VCaP (cell line): ENCODE data around the gene CT45A8.
A peak's percentile ranks its signal among the peaks of the same experiment; 100 is the strongest.
"Not testable (repeated sequence)": the region's sequence is repeated elsewhere in the genome, so short reads cannot be mapped to it uniquely, and the experiment has no call there.

Experiments used
- H3K27ac ChIP-seq: fragments of 450-650 bp; 2 replicates; pipeline ENCODE4 v1.5.1; 2017
- CTCF ChIP-seq: fragments of 450-650 bp; conservative IDR thresholded peaks from 2 replicates; pipeline ENCODE4 v1.5.1; 2017; ENCODE audit warnings: mild to moderate bottlenecking, moderate library complexity

The CT45A8 gene

GRCh38 chrX:135854438-135854837, at the start of gene CT45A8:
Gene CT45A8 (minus strand): TSS chrX:135854538. CDS start chrX:135850783, 3,755 bp downstream.
- H3K27ac ChIP-seq: not testable (repeated sequence)

GRCh38 chrX:135893294-135893817, 39.0 kb upstream of the CT45A8 start, which contains the start of the genes CT45A10 and SAGE1:
Gene CT45A10 (minus strand): TSS chrX:135893444. CDS start chrX:135885344, 8,100 bp downstream.
Gene SAGE1 (plus strand): TSS chrX:135893716. CDS start chrX:135896243, 2,527 bp downstream.
- no peak within 1 kb of the TSS for H3K27ac ChIP-seq

GRCh38 chrX:135892781-135893180, 38.4 kb upstream of the CT45A8 start:
- H3K27ac ChIP-seq: no peak overlapping the region
- TF ChIP-seq CTCF: no peak

More at GRCh38 chrX:135893294-135893817, 39.0 kb upstream of the CT45A8 start, which contains the start of the genes CT45A10 and SAGE1:
- no peak for TF ChIP-seq CTCF

- TF ChIP-seq CTCF: no peak
- no peak overlapping the region for H3K27ac ChIP-seq
Observed at GRCh38 chrX:135890087-135890585, 35.8 kb upstream of the CT45A8 start.

- not testable (repeated sequence) for H3K27ac ChIP-seq
- peak; percentile 17 for TF ChIP-seq CTCF
Observed at GRCh38 chrX:135888976-135889375, 34.6 kb upstream of the CT45A8 start.

GRCh38 chrX:135888230-135888629, 33.9 kb upstream of the CT45A8 start:
- H3K27ac ChIP-seq: not testable (repeated sequence)

- not testable (repeated sequence) for H3K27ac ChIP-seq
Observed at GRCh38 chrX:135882741-135883140, 28.4 kb upstream of the CT45A8 start.

- H3K27ac ChIP-seq: not testable (repeated sequence)
Observed at GRCh38 chrX:135871712-135872111, 17.4 kb upstream of the CT45A8 start, which contains the start of gene CT45A9. Gene CT45A9 (minus strand): TSS chrX:135871812. CDS start chrX:135868061, 3,751 bp downstream.

- H3K27ac ChIP-seq: not testable (repeated sequence)
Observed at GRCh38 chrX:135837180-135837579, 17.2 kb downstream of the CT45A8 start, which contains the start of gene CT45A7. Gene CT45A7 (minus strand): TSS chrX:135837280. CDS start chrX:135833533, 3,747 bp downstream.

- not testable (repeated sequence) for H3K27ac ChIP-seq
Observed at GRCh38 chrX:135819912-135820311, 34.4 kb downstream of the CT45A8 start, which contains the start of gene CT45A2. Gene CT45A2 (minus strand): TSS chrX:135820012. CDS start chrX:135816265, 3,747 bp downstream.

GRCh38 chrX:135802687-135803086, 51.7 kb downstream of the CT45A8 start, which contains the start of gene CT45A6:
Gene CT45A6 (minus strand): TSS chrX:135802787. CDS start chrX:135798993, 3,794 bp downstream.
- not testable (repeated sequence) for H3K27ac ChIP-seq
